Ramos (cell line): Measurements from ENCODE around the gene LRP10.
"Not testable (repeated sequence)": the region's sequence is repeated elsewhere in the genome, so short reads cannot be mapped to it uniquely, and the experiment has no call there.

Experiments
- in situ Hi-C: fragments of 300-500 bp; cut with MboI; formaldehyde crosslinking; loops from one replicate; pipeline ENCODE4 v1.14.3; 2022; ENCODE audit warnings: low sequenced_read_pairs; ENCODE audit not compliant: unreplicated experiment

The LRP10 gene

DNA sequence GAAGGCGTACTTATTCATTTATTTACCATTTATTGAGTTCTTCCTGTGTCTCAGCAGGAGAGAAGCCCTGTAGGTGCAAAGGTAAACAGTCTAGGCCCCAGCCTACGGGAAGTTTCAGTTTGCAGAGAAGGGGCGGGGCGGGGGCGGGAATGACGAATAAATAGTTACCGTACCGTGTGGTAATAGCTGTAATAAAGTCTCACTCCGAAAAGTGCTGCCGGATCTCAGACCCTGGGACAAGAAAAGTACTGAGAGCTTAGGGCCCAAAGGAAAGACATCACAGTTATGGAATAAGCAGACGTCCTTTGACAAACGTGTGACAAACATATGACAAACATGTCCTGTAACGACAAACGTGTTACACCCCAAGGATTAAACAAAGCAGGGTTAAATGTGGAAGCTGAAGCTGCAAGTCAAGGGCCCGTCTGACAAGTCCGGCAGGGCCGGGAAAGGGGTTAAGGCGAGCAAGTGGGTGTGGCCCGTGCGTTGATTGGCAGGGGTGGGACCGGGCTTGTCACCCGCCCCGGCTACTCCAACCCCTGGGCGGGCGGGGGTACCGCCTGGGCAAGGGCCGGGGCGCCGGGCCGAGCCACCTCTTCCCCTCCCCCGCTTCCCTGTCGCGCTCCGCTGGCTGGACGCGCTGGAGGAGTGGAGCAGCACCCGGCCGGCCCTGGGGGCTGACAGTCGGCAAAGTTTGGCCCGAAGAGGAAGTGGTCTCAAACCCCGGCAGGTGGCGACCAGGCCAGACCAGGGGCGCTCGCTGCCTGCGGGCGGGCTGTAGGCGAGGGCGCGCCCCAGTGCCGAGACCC, at the start of gene LRP10:
Gene LRP10 (plus strand): TSS at position 517 of the 809 bp plus-strand sequence. CDS start 564 bp downstream, outside the sequence.
- in situ Hi-C loops: no loop called here

DNA sequence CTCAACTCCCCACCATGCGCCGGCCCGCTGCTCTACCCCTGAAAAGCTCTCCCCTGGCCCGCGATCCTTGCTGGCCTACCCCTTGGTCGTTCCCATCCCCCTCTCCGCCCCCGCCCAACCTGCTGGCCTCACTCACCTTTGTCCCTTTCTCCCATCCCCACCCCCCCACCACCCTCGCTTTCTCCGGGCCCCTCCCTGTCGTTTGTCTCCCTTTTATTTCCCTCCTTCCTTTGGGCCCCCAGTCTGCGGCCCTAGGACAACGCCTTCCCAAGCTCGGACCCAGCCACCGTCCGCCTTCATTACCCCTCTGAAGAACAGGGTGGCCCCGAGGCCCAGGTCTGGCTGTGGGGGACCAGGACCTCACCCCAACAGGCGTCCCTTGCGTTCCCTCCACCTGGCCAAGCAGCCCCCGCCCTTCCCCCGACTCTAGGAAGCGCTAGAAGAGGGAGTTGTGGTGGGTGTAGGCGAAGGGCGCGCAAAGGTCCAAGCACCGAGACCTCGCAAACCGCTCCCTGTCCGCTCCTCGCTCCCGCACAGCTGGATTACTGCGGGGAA, 49.4 kb upstream of the LRP10 start:
- in situ Hi-C loops: no loop called here

GRCh38 chr14:22822571-22823098, 48.9 kb upstream of the LRP10 start:
- in situ Hi-C loops: no loop called here

GRCh38 chr14:22824711-22825359, 46.7 kb upstream of the LRP10 start:
- in situ Hi-C loops: no loop called here

- in situ Hi-C loops: not testable (repeated sequence)
Observed at GRCh38 chr14:22829076-22829660, 42.4 kb upstream of the LRP10 start.

GRCh38 chr14:22829661-22830442, 41.7 kb upstream of the LRP10 start, which contains the start of gene MRPL52:
Gene MRPL52 (plus strand): TSS chr14:22829887. CDS start chr14:22829913, 26 bp downstream.
- in situ Hi-C loops: no loop called here

- in situ Hi-C loops: no loop called here
Observed at GRCh38 chr14:22830443-22831010, 41.0 kb upstream of the LRP10 start.

- in situ Hi-C loops: no loop called here
Observed at GRCh38 chr14:22835505-22835904, 36.0 kb upstream of the LRP10 start.

DNA sequence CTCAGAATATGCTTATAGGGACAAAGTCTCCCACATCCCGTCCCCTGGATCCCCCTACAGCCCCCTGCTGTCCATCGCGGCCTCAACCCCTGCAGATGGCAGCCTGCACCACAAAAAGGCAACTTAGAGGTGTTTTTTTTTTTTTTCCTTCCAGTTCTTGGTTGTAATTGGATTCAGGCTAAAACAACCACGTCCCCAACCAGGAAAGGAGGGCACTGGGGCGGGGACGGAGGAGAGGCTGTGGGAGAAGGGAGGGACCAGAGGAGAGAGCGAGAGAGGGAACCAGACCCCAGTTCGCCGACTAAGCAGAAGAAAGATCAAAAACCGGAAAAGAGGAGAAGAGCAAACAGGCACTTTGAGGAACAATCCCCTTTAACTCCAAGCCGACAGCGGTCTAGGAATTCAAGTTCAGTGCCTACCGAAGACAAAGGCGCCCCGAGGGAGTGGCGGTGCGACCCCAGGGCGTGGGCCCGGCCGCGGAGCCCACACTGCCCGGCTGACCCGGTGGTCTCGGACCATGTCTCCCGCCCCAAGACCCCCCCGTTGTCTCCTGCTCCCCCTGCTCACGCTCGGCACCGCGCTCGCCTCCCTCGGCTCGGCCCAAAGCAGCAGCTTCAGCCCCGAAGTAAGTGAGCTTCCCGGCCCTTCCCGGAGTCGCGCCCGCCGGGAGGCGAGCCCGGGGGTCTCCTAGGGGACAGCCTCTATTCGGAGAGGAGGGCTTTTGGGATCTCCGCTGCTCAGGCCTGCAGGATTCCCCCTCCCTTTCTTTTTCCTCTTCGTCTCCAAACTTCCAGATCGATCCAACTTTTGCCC, 35.0 kb upstream of the LRP10 start, which contains the start of gene MMP14:
Gene MMP14 (plus strand): TSS at position 285 of the 813 bp plus-strand sequence. CDS start 233 bp downstream, at position 518.
- in situ Hi-C loops: no loop called here

GRCh38 chr14:22837114-22837749, 34.3 kb upstream of the LRP10 start:
- in situ Hi-C loops: no loop called here

DNA sequence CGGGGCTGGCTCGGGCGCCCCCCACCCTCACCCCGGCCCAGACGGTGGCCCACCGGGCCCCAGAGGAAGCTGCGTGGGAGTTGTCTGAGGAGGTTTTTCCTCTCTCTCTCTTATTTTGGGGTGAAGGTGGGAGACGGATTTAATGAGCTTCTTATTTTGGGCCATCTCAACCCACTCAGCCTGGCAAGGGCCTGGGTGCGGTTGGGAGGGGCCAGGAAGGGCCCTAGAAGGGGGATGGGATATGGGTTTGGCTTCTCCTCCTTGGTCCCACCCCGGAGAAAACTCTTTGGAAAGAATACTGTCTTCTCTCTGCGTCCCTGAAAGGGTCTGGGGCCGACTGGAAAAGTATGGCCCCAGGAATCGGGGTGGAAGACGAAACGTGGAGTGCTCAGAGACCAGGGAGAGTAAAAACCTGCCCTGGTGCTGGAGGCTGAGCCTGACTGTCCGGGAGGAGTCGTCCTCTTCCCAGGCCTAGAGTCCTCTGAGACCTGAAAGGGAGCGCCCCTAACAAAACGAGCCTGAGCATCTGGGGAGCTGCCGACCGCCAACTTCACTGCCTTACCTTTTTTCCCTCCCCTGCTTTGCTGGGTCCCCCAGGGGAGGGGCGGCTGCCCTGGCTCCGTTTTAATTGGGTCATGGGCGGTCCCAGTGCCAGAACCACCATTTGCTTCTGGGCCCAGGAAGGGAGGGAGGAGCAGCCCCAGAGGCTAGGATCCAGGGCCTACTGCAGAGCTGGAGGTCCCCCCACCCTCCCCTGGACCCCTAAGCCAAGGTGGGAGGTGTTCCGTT, 33.6 kb upstream of the LRP10 start:
- in situ Hi-C loops: no loop called here

GRCh38 chr14:22838631-22839041, 32.9 kb upstream of the LRP10 start:
- in situ Hi-C loops: no loop called here

DNA sequence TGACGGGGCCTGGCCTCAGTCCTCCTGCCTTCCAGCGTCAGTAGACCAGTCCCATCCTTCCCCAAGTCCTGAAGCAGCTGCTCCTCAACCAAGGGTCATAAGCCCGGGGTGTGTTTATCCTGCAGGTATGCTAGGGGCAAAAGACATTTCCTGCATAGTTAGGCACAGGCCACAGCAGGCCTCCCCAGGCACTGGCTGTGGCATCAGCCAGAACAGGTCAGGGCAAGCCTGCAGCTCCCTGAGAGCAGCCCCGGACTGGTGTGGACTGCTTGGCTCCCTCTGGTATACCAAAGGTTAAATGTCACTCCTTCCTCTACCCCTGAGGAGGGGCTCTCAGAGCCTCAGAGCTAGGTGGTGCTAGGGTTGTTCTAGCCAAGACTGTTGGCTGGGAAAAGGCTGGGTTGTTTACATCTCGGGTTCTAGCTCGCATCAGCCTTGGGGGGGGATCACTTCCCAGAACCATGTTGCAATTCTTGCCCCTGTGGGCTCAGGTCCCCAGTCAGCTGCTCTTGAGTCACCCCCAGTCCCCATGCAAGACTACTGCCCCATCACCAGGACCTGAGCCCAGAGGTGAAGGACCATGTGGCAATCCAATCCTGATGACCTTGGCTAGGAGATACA, 32.3 kb upstream of the LRP10 start:
- in situ Hi-C loops: no loop called here

DNA sequence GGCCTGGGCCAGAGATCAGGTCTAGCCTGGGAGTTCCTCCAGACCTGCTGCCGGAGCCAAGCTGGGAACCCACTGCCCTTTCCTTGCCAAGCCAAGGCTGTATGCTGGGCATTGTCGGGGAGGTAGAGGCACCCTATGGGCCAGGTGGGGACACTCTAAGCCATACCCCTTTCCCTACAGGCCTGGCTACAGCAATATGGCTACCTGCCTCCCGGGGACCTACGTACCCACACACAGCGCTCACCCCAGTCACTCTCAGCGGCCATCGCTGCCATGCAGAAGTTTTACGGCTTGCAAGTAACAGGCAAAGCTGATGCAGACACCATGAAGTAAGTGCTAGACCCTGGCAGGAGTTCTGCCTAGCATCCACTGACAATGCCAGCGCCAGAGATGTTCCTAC, 30.2 kb upstream of the LRP10 start:
- in situ Hi-C loops: loop anchor here (10.0 kb wide), 2 partner anchors 187 to 457 kb away; no protein-coding TSS in a partner anchor

GRCh38 chr14:22841769-22842168, 29.8 kb upstream of the LRP10 start:
- in situ Hi-C loops: loop anchor here (10.0 kb wide), 2 partner anchors 187 to 457 kb away; no protein-coding TSS in a partner anchor

DNA sequence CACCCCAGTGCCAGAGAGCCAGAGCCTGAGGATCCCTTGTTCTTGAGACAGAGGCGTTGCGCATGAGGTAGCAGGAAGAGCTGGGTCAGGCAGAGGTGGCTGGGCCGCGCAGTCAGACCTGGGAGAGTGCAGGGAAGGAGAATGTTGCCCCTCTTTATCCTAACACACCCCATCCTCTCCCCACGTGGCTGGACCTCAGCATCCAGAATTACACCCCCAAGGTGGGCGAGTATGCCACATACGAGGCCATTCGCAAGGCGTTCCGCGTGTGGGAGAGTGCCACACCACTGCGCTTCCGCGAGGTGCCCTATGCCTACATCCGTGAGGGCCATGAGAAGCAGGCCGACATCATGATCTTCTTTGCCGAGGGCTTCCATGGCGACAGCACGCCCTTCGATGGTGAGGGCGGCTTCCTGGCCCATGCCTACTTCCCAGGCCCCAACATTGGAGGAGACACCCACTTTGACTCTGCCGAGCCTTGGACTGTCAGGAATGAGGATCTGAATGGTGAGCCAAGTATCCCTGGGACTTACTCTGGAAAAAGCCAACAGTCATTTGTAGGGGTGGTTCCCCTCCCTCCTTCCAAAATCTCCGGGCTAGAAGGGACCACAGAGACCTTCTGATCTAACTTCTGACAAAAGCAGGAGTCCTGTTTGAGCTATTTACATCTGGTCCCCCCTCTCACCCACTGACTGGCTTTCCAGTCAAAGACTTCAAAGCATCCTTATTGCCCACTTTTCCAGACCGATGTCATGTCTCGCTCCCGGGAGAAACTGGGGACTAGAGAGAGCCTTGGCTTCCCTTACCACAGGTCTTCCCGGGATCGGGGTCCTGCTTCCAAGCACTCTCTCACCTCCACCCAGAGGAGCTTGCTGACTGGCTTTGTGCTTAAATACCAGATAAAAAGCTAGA, 29.1 kb upstream of the LRP10 start:
- in situ Hi-C loops: loop anchor here (10.0 kb wide), 2 partner anchors 188 to 458 kb away; no protein-coding TSS in a partner anchor
